ENCODE results near the gene SCIN. TPM values are rescaled to one million over a fixed set of nuclear protein-coding genes. Genes with fewer than 3 reads are reported as not detected.

SCIN gene
- total RNA-seq, 1 donor from 2014 or later, result 0.26 TPM

DNA sequence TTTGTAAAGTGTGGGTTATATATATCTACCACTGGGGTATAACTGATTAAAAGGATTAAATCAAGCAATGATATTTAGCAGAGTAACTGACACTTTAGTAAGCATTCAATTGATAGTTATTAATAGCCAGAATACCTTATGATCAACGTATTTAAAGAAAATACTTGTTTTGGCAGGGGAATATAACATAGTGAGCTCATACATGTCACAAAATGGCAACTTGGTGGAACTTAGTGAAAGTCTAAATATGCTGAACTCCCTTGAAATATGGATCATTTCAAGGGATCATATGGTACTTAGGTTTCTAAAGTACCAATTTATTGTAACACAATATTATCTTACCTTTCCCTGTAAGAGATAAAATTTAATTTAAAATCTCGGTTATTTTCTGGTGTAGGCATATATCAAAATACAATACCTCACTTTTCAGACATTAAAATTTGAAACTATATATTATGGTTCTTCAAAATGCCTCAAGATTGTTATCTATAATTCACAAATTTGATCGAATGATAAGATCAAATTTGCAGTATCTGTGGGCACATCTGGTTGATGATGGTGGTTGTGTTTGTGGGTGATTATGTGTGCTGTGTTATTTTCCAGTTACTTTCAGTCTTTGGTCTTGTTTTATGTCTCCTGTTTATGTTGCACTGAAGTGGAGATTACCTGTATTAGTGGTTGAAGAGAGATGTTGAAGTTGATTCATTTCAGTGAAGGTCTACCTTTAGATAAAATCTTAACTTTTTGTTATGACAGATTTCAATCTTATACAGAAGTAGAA lies 122.1 kb downstream of the SCIN start:
- FAIRE-seq (no peak), DNase-seq (ENCODE audit: low read depth) (no peak)
- Histone ChIP-seq H3K4me3 (ENCODE audit: low read depth, low read length) (no peak overlapping the region), H3K27me3 (ENCODE audit: control insufficient read depth, insufficient read depth, low read length) (no peaks in the 10 kb centered on the region), H3K36me3 (ENCODE audit: control insufficient read depth, insufficient read depth, low read length) (no peaks in the 10 kb centered on the region)
- TF ChIP-seq, protein P1, sequence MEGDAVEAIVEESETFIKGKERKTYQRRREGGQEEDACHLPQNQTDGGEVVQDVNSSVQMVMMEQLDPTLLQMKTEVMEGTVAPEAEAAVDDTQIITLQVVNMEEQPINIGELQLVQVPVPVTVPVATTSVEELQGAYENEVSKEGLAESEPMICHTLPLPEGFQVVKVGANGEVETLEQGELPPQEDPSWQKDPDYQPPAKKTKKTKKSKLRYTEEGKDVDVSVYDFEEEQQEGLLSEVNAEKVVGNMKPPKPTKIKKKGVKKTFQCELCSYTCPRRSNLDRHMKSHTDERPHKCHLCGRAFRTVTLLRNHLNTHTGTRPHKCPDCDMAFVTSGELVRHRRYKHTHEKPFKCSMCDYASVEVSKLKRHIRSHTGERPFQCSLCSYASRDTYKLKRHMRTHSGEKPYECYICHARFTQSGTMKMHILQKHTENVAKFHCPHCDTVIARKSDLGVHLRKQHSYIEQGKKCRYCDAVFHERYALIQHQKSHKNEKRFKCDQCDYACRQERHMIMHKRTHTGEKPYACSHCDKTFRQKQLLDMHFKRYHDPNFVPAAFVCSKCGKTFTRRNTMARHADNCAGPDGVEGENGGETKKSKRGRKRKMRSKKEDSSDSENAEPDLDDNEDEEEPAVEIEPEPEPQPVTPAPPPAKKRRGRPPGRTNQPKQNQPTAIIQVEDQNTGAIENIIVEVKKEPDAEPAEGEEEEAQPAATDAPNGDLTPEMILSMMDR (IDR thresholded peaks at IDR 0.05; ENCODE audit: insufficient read depth, low read length, severe bottlenecking), result no peak

DNA sequence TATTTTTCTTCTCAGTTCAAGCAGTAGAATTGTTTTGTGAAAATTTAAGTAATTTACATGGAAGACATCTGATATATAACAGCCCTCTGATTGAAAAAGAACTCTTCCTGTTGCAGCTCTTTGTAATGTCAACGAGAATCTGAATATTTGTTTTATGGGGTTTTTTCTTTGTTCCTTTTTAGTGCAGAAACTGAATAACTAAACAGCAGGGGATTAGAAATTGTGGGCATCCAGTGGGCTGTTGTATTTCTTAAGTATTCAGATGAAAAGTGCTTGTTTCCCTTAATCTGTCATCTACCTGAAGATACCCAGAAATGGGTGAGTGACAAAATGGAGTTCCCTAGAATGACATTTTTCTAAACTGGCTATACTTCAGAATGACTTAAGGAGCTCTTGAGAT lies 124.3 kb downstream of the SCIN start:
- FAIRE-seq (no peak), DNase-seq (ENCODE audit: low read depth) (no peak)
- Histone ChIP-seq H3K27me3 (ENCODE audit: control insufficient read depth, insufficient read depth, low read length) (no peaks in the 10 kb centered on the region), H3K36me3 (ENCODE audit: control insufficient read depth, insufficient read depth, low read length) (no peaks in the 10 kb centered on the region), H3K4me3 (ENCODE audit: low read depth, low read length) (no peak overlapping the region)
- TF ChIP-seq, protein P1 (IDR thresholded peaks at IDR 0.05; ENCODE audit: insufficient read depth, low read length, severe bottlenecking), result no peak

DNA sequence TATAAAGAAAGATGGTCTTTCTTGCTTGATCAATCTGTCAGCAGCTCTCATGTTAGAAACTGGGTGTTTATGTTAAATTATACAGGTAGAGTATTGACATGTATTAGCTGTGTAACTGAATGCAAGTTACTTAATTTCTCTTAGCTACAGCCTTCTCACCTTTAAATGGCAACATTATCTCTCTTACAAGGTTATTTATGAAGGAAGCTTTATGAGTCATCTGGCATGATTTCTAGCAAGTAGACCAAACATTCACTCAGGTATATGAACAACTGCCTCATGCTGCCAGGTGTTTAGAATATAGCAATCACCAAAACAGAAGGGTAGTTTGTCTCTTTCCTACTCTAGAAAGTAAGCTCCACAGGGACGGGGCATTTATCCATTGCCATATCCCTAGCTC lies 125.4 kb downstream of the SCIN start:
- FAIRE-seq (no peak), DNase-seq (ENCODE audit: low read depth) (peak; percentile 83)
- TF ChIP-seq, protein P1 (IDR thresholded peaks at IDR 0.05; ENCODE audit: insufficient read depth, low read length, severe bottlenecking), result no peak
- Histone ChIP-seq H3K27me3 (ENCODE audit: control insufficient read depth, insufficient read depth, low read length) (no peaks in the 10 kb centered on the region), H3K4me3 (ENCODE audit: low read depth, low read length) (no peak overlapping the region), H3K36me3 (ENCODE audit: control insufficient read depth, insufficient read depth, low read length) (no peaks in the 10 kb centered on the region)

DNA sequence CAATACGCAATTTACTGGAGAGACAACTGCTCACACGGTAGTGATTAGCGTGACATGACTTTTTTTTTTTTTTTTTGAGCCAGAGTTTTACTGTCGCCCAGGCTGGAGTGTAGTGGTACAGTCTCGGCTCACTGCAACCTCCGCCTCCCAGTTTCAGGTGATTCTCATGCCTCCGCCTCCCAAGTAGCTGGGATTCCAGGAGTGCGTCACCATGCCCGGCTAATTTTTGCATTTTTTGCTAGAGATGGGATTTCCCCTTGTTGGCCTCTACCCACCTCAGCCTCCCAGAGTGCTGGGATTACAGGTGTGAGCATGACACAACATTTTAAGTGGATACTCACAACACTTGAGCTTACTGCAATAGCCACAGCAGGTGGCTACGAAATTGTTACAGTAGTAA lies 128.8 kb downstream of the SCIN start:
- no peak overlapping the region for H3K4me3 ChIP-seq (ENCODE audit: low read depth, low read length)
- DNase-seq (ENCODE audit: low read depth) (no peak), FAIRE-seq (no peak)
- TF ChIP-seq, protein P1 (IDR thresholded peaks at IDR 0.05; ENCODE audit: insufficient read depth, low read length, severe bottlenecking), result no peak
- H3K36me3 ChIP-seq (ENCODE audit: control insufficient read depth, insufficient read depth, low read length), result no peaks in the 10 kb centered on the region
- H3K27me3 ChIP-seq (ENCODE audit: control insufficient read depth, insufficient read depth, low read length), result no peaks in the 10 kb centered on the region

DNA sequence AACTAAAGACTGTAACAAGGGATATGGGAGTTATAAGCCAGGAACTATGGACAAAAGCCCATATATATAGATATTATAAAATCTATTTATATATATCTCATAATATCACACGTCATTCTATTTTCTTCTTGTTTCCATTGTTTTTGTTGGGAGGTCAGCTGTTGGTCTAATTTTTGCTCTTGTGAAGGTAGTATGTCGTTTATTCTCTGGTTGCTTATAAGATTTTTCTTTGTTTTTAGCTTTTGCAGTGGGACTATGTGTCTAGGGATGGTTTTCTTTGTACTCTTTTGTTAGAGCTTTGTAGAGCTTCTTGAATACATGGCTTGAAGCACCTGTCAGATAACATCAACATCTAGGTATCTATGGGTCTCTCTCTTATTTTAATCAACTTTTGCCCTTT lies 130.9 kb downstream of the SCIN start:
- FAIRE-seq (no peak), DNase-seq (ENCODE audit: low read depth) (no peak)
- H3K36me3 ChIP-seq (ENCODE audit: control insufficient read depth, insufficient read depth, low read length), result no peaks in the 10 kb centered on the region
- TF ChIP-seq, protein P1 (IDR thresholded peaks at IDR 0.05; ENCODE audit: insufficient read depth, low read length, severe bottlenecking), result no peak
- H3K27me3 ChIP-seq (ENCODE audit: control insufficient read depth, insufficient read depth, low read length), result no peaks in the 10 kb centered on the region
- no peak overlapping the region for H3K4me3 ChIP-seq (ENCODE audit: low read depth, low read length)

DNA sequence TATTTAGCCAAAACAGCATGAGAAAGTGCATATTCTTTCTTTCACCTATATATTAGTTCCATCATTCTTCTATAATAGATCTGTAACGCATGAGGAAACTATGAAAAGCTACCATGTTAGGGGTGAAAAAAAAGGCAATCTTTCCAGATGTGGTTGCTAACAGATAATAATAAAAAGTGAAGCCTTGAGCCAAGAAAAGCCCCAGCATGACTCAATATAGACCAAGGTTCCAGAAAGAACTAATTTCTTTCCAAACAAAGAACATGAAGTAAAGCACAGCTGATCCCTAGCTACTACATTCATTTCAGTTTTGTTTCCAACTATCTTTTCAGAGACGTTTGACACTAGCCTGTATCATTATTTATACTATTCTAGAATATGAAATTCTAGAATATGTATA lies 133.4 kb downstream of the SCIN start:
- no peak for FAIRE-seq
- TF ChIP-seq, protein P1 (IDR thresholded peaks at IDR 0.05; ENCODE audit: insufficient read depth, low read length, severe bottlenecking), result no peak
- no peaks in the 10 kb centered on the region for H3K36me3 ChIP-seq (ENCODE audit: control insufficient read depth, insufficient read depth, low read length)

More for the DNA sequence above, 133.4 kb downstream of the SCIN start:
- DNase-seq (ENCODE audit: low read depth), result no peak
- H3K4me3 ChIP-seq (ENCODE audit: low read depth, low read length), result no peak overlapping the region
- H3K27me3 ChIP-seq (ENCODE audit: control insufficient read depth, insufficient read depth, low read length), result no peaks in the 10 kb centered on the region
